ENCODE data around the gene TNFRSF11A. TPM values are rescaled to one million over a fixed set of nuclear protein-coding genes. Genes with fewer than 3 reads are reported as not detected.

The TNFRSF11A gene
- total and polyA plus RNA-seq, 10 donors, result 0.29 to 11.8 (median 4.2) TPM

GRCh38 chr18:62394006-62394763, 69.1 kb downstream of the TNFRSF11A start:
- H3K27ac ChIP-seq, result no peak overlapping the region
- TF ChIP-seq POLR2A (IDR thresholded peaks at IDR 0.05) (no peak), POLR2AphosphoS5 (IDR thresholded peaks at IDR 0.05) (no peak), CTCF (IDR thresholded peaks at IDR 0.05 in 8 of 11, conservative IDR thresholded peaks at IDR 0.05 in 3 of 11) (no peak)
- intact Hi-C loops (cut with DNase I; ENCODE audit: low total_unique reads), result no loop called here
- H3K27me3 ChIP-seq (replicated peaks in 1 of 7), result no peaks in the 10 kb centered on the region
- H3K4me1 ChIP-seq, result peaks cover 0 to 1% (median 0%) of the 10 kb centered on the region in 6 donors
- H3K9me3 ChIP-seq, result peaks cover 0 to 6% (median 0%) of the 10 kb centered on the region in 8 donors
- no peaks in the 10 kb centered on the region for H3K36me3 ChIP-seq
- no peak for DNase-seq
- H3K4me3 ChIP-seq, result no peak overlapping the region
- WGBS, 5 donors, result 85 to 97% (median 92%) methylated on average over 15 of the region's 15 CpGs

GRCh38 chr18:62396381-62396780, 71.3 kb downstream of the TNFRSF11A start:
- Histone ChIP-seq H3K4me1 (peaks cover 0 to 9% (median 0%) of the 10 kb centered on the region in 6 donors), H3K9me3 (peaks cover 0 to 4% (median 0%) of the 10 kb centered on the region in 8 donors), H3K4me3 (no peak overlapping the region), H3K36me3 (no peaks in the 10 kb centered on the region), H3K27me3 (replicated peaks in 1 of 7) (no peaks in the 10 kb centered on the region), H3K27ac (no peak overlapping the region)
- intact Hi-C loops (cut with DNase I; ENCODE audit: low total_unique reads), result no loop called here
- 77 to 93% (median 87%) methylated on average over 3 of the region's 3 CpGs for WGBS, 5 donors
- DNase-seq, result no peak
- no peak for TF ChIP-seq POLR2A (IDR thresholded peaks at IDR 0.05)
- no peak for TF ChIP-seq CTCF (IDR thresholded peaks at IDR 0.05 in 8 of 11, conservative IDR thresholded peaks at IDR 0.05 in 3 of 11)

- WGBS, 5 donors, result 46 to 78% (median 69%) methylated on average over 3 of the region's 3 CpGs
- H3K27ac ChIP-seq, result no peak overlapping the region
- H3K9me3 ChIP-seq, result no peaks in the 10 kb centered on the region
- intact Hi-C loops (cut with DNase I; ENCODE audit: low total_unique reads), result no loop called here
- no peak for DNase-seq
- peaks cover 0 to 9% (median 0%) of the 10 kb centered on the region in 6 donors for H3K4me1 ChIP-seq
- no peak overlapping the region for H3K4me3 ChIP-seq
- no peaks in the 10 kb centered on the region for H3K27me3 ChIP-seq (replicated peaks in 1 of 7)
- H3K36me3 ChIP-seq, result no peaks in the 10 kb centered on the region
- TF ChIP-seq POLR2A (IDR thresholded peaks at IDR 0.05) (no peak), CTCF (IDR thresholded peaks at IDR 0.05 in 8 of 11, conservative IDR thresholded peaks at IDR 0.05 in 3 of 11) (no peak), POLR2AphosphoS5 (IDR thresholded peaks at IDR 0.05) (no peak)
Observed at GRCh38 chr18:62396967-62397366, 71.9 kb downstream of the TNFRSF11A start.

- no peak for TF ChIP-seq POLR2AphosphoS5 (IDR thresholded peaks at IDR 0.05)
- TF ChIP-seq POLR2A (IDR thresholded peaks at IDR 0.05), result no peak
- no peak for DNase-seq
- peaks cover 0 to 9% (median 0%) of the 10 kb centered on the region in 6 donors for H3K4me1 ChIP-seq
- H3K4me3 ChIP-seq, result no peak overlapping the region
- no peaks in the 10 kb centered on the region for H3K9me3 ChIP-seq
- intact Hi-C loops (cut with DNase I; ENCODE audit: low total_unique reads), result no loop called here
- no peaks in the 10 kb centered on the region for H3K27me3 ChIP-seq (replicated peaks in 1 of 7)
- 92 to 94% (median 94%) methylated on average over 6 of the region's 6 CpGs for WGBS, 5 donors
- H3K36me3 ChIP-seq, result no peaks in the 10 kb centered on the region
- H3K27ac ChIP-seq, result no peak overlapping the region
Observed at GRCh38 chr18:62398291-62398690, 73.2 kb downstream of the TNFRSF11A start.

Data from spleen (tissue), 11 donors.